Measurements from ENCODE around the gene IGFBP7.
A peak's percentile ranks its signal among the peaks of the same experiment; 100 is the strongest.

The IGFBP7 gene

GRCh38 chr4:57098415-57098814, 11.8 kb downstream of the IGFBP7 start:
- TF ChIP-seq CTCF (conservative IDR thresholded peaks at IDR 0.05; ENCODE audit: low read length) = no peak
- no peak overlapping the region for H3K4me3 ChIP-seq (ENCODE audit: low read length)
- DNase-seq (ENCODE audit: low read depth) = no peak

- H3K4me3 ChIP-seq (ENCODE audit: low read length) = no peak overlapping the region
- no peak for DNase-seq (ENCODE audit: low read depth)
- TF ChIP-seq CTCF (conservative IDR thresholded peaks at IDR 0.05; ENCODE audit: low read length) = no peak
These were observed 12.5 kb downstream of the IGFBP7 start for GRCh38 chr4:57097711-57098110.

GRCh38 chr4:57095956-57096355, 14.2 kb downstream of the IGFBP7 start:
- H3K4me3 ChIP-seq (ENCODE audit: low read length) = no peak overlapping the region
- DNase-seq (ENCODE audit: low read depth) = no peak
- TF ChIP-seq CTCF (conservative IDR thresholded peaks at IDR 0.05; ENCODE audit: low read length) = no peak

GRCh38 chr4:57095245-57095644, 14.9 kb downstream of the IGFBP7 start:
- no peak for TF ChIP-seq CTCF (conservative IDR thresholded peaks at IDR 0.05; ENCODE audit: low read length)
- no peak overlapping the region for H3K4me3 ChIP-seq (ENCODE audit: low read length)
- DNase-seq (ENCODE audit: low read depth) = no peak

GRCh38 chr4:57094832-57095223, 15.4 kb downstream of the IGFBP7 start:
- no peak overlapping the region for H3K4me3 ChIP-seq (ENCODE audit: low read length)
- TF ChIP-seq CTCF (conservative IDR thresholded peaks at IDR 0.05; ENCODE audit: low read length) = peak; percentile 31; the same call in 1 of the 2 replicates
- peak; percentile 58 for DNase-seq (ENCODE audit: low read depth)

GRCh38 chr4:57093845-57094831, 16.0 kb downstream of the IGFBP7 start:
- peak; percentile 45 for DNase-seq (ENCODE audit: low read depth)
- TF ChIP-seq CTCF (conservative IDR thresholded peaks at IDR 0.05; ENCODE audit: low read length) = no peak
- no peak overlapping the region for H3K4me3 ChIP-seq (ENCODE audit: low read length)

GRCh38 chr4:57091657-57092162, 18.5 kb downstream of the IGFBP7 start:
- no peak for DNase-seq (ENCODE audit: low read depth)
- TF ChIP-seq CTCF (conservative IDR thresholded peaks at IDR 0.05; ENCODE audit: low read length) = no peak
- H3K4me3 ChIP-seq (ENCODE audit: low read length) = no peak overlapping the region

Data from AG10803 (cell line).